ENCODE data around the gene DCANP1.

The DCANP1 gene

GRCh38 chr5:135395866-135396265 is 51.3 kb downstream of the DCANP1 start:
- H3K4me3 ChIP-seq (ENCODE audit: control insufficient read depth, low read depth, low read length), result no peak overlapping the region
- DNase-seq (ENCODE audit: low read depth), result no peak
- TF ChIP-seq CTCF (conservative IDR thresholded peaks at IDR 0.05; ENCODE audit: control insufficient read depth, insufficient read depth, low read depth, low read length), result no peak

- TF ChIP-seq CTCF (conservative IDR thresholded peaks at IDR 0.05; ENCODE audit: control insufficient read depth, insufficient read depth, low read depth, low read length), result no peak
- no peak overlapping the region for H3K4me3 ChIP-seq (ENCODE audit: control insufficient read depth, low read depth, low read length)
- no peak for DNase-seq (ENCODE audit: low read depth)
Measured at GRCh38 chr5:135395451-135395850, 51.7 kb downstream of the DCANP1 start.
